Activated B cell treated with CpG ODN at 0.5 μM for 24 hours (primary cell): Measurements from ENCODE around the gene SLC37A1. TPM values are rescaled to one million over a fixed set of nuclear protein-coding genes. Genes with fewer than 3 reads are reported as not detected.

Experiments
- ATAC-seq: fragments of 200-7000 bp; cut with Tn5 transposase; one replicate; pipeline ENCODE4 v1.10.0; 2021; ENCODE audit warnings: low read depth, mild to moderate bottlenecking, moderate library complexity
- CTCF ChIA-PET: fragments of 350-600 bp; sonication (Branson Sonifier 250); formaldehyde crosslinking; loops from one replicate; lab custom pipeline; 2021; ENCODE audit warnings: antibody characterized with exemption; lab: Charles Lee
- POLR2A ChIA-PET: fragments of 350-600 bp; sonication (Branson Sonifier 250); formaldehyde crosslinking; loops from one replicate; lab custom pipeline; 2021; ENCODE audit warnings: antibody characterized with exemption; lab: Charles Lee
- DNase-seq: peaks from one replicate; pipeline ENCODE4 v3.0.0; 2022
- H3K27ac Mint-ChIP-seq: one replicate; pipeline ENCODE4 v1.8.0; 2020; ENCODE audit warnings: mixed read lengths
- H3K27me3 Mint-ChIP-seq: one replicate; pipeline ENCODE4 v1.8.0; 2021; ENCODE audit warnings: mixed read lengths
- H3K36me3 Mint-ChIP-seq: one replicate; pipeline ENCODE4 v1.8.0; 2021; ENCODE audit warnings: low read depth, mixed read lengths
- H3K4me1 Mint-ChIP-seq: one replicate; pipeline ENCODE4 v1.8.0; 2021; ENCODE audit warnings: mixed read lengths
- H3K4me3 Mint-ChIP-seq: one replicate; pipeline ENCODE4 v1.8.0; 2020; ENCODE audit warnings: mild to moderate bottlenecking, mixed read lengths
- H3K9me3 Mint-ChIP-seq: one replicate; pipeline ENCODE4 v1.8.0; 2020; ENCODE audit warnings: mixed read lengths
- intact Hi-C: fragments of 100-400 bp; cut with micrococcal nuclease; formaldehyde crosslinking; loops from one replicate; pipeline ENCODE4 v1.15.1; 2024
- total RNA-seq: library from RNA; stranded (reverse); gene quantifications from 2 replicates; pipeline ENCODE4 v1.2.3, GENCODE V29; 2022
- TF ChIP-seq, protein P1 (sequence below): fragments of 200-600 bp; IDR thresholded peaks from one replicate; pipeline ENCODE4 v1.8.0; 2022; ENCODE audit warnings: antibody characterized with exemption, mild to moderate bottlenecking

SLC37A1 gene
- total RNA-seq, 1 donor from 2014 or later = 47.9 TPM

DNA sequence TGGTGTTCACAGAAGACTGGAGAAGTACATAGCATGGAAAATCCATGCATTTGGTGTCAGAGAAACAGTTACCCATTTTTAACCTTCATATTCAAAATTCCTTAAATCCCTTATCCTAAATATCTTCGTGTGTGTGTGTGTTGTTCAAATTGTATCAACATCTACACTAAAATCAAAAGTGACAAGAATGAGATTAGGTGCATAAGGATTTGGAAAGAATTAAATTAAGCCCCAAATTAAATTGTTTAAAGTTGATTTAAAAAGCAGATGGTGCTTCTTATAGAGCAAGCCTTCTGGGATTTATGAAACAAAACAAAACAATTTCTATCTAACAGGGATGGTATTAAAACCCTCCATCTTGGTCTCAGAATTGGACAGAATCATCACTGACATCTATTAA is 22.3 kb upstream of the SLC37A1 start:
- H3K4me3 Mint-ChIP-seq = no peak overlapping the region
- H3K9me3 Mint-ChIP-seq = peaks cover 3% of the 10 kb centered on the region
- CTCF ChIA-PET = interaction anchor here (1.4 kb wide), 1 partner anchor 24 kb away, joined by 5 read pairs; no protein-coding TSS in a partner anchor
- no peak for ATAC-seq
- intact Hi-C loops = no loop called here
- TF ChIP-seq, protein P1, sequence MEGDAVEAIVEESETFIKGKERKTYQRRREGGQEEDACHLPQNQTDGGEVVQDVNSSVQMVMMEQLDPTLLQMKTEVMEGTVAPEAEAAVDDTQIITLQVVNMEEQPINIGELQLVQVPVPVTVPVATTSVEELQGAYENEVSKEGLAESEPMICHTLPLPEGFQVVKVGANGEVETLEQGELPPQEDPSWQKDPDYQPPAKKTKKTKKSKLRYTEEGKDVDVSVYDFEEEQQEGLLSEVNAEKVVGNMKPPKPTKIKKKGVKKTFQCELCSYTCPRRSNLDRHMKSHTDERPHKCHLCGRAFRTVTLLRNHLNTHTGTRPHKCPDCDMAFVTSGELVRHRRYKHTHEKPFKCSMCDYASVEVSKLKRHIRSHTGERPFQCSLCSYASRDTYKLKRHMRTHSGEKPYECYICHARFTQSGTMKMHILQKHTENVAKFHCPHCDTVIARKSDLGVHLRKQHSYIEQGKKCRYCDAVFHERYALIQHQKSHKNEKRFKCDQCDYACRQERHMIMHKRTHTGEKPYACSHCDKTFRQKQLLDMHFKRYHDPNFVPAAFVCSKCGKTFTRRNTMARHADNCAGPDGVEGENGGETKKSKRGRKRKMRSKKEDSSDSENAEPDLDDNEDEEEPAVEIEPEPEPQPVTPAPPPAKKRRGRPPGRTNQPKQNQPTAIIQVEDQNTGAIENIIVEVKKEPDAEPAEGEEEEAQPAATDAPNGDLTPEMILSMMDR = no peak
- no peak for DNase-seq
- no peak overlapping the region for H3K27ac Mint-ChIP-seq
- no peaks in the 10 kb centered on the region for H3K36me3 Mint-ChIP-seq
- POLR2A ChIA-PET = no interaction called here
- peaks cover 10% of the 10 kb centered on the region for H3K4me1 Mint-ChIP-seq
- peaks cover 19% of the 10 kb centered on the region for H3K27me3 Mint-ChIP-seq

DNA sequence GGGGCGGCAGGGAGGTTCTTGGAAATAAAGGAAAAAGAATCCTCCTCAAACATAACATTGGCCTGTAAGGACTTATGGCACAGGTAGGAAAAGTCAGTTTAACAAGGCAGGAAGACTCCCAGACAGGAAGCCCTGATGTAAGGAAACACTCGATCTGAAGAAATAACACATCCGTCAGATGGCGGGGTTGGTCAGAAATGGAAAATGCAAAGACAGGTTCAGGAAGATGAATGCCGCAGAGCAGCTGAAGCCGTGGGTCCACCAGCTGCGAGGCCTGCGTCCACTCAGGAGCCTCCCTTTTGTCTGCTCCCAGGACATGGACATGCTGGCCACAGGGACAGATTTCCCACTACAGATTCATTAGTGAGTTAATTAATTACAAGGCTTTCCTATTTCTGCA is 21.5 kb upstream of the SLC37A1 start:
- TF ChIP-seq, protein P1 = no peak
- Mint-ChIP-seq H3K36me3 (no peaks in the 10 kb centered on the region), H3K27ac (no peak overlapping the region), H3K9me3 (peaks cover 3% of the 10 kb centered on the region), H3K4me3 (no peak overlapping the region), H3K4me1 (peaks cover 15% of the 10 kb centered on the region), H3K27me3 (peaks cover 11% of the 10 kb centered on the region)
- ChIA-PET CTCF (no interaction called here), POLR2A (no interaction called here)
- ATAC-seq (no peak), DNase-seq (no peak)
- intact Hi-C loops = no loop called here

DNA sequence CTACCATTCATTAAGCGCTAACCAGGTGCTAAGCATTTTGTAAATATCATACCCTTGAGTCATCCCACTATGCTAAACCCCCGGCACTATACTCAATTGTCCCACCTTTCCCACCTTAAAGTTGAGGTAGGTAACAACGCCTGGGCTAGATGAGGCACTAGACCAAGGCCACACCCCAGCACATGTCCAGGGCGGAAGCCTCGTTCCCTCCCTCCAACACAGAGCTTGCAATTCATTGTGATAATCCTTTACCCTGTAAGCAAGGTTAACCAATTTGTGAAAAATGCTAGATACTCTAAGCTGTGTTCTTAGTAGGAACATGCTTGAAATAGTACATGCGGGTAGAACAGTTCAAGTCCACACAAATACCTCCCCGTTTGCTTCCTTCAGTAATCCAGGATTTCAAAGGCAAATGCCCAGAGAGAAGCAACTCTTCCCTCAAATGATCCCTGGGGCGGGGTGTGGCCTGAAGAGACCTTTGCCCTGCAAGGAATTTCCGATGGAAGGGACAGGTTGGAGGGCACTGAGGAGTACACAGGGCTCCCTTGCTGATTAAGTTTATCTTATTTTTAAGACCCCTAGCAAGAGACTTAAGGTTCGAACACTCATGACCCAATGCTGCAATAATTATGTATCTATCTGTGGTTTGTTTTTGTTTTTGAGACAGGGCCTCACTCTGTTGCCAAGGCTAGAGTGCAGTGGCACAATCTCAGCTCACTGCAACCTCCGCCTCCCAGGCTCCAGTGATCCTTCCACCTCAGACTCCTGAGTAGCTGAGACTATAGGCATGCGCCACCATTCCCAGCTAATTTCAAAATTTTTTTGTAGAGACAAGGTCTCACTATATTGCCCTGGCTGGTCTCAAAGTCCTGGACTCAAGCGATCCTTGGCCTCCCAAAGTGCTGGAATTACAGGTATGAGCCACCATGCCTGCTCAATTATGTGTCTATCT is 20.3 kb upstream of the SLC37A1 start:
- DNase-seq (no peak), ATAC-seq (no peak)
- POLR2A ChIA-PET = no interaction called here
- TF ChIP-seq, protein P1 = no peak
- CTCF ChIA-PET = no interaction called here
- intact Hi-C loops = no loop called here
- H3K27ac Mint-ChIP-seq = no peak overlapping the region
- H3K4me1 Mint-ChIP-seq = peaks cover 15% of the 10 kb centered on the region
- H3K4me3 Mint-ChIP-seq = no peak overlapping the region
- no peaks in the 10 kb centered on the region for H3K36me3 Mint-ChIP-seq
- H3K9me3 Mint-ChIP-seq = peaks cover 3% of the 10 kb centered on the region
- H3K27me3 Mint-ChIP-seq = peaks cover 7% of the 10 kb centered on the region

DNA sequence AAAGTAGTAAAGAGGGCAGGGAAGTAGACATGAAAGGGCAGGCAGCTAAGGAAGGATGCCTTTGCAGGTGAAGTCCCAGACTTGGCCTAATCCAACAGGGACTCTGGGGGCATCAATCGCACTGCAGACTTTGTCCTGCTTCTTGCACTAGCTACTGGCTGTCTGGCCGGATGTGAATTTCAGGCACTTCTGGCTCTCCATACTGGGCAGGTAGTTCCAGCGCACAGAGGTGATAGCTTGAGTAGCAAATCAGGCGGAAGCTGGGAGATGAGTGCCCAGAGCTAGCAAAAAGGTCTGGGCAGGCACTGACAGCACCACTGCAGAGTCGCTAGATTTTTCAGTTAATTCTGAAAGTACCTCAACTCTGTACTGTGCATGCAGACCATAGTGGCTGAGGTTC is 18.6 kb upstream of the SLC37A1 start:
- DNase-seq (no peak), ATAC-seq (no peak)
- no peak overlapping the region for H3K27ac Mint-ChIP-seq
- peaks cover 4% of the 10 kb centered on the region for H3K27me3 Mint-ChIP-seq
- TF ChIP-seq, protein P1 = no peak
- POLR2A ChIA-PET = interaction anchor here (1.4 kb wide), 1 partner anchor 33 kb away, joined by 4 read pairs; no protein-coding TSS in a partner anchor
- no peaks in the 10 kb centered on the region for H3K9me3 Mint-ChIP-seq
- no peaks in the 10 kb centered on the region for H3K36me3 Mint-ChIP-seq
- CTCF ChIA-PET = no interaction called here
- peaks cover 15% of the 10 kb centered on the region for H3K4me1 Mint-ChIP-seq
- peak overlapping the region; percentile 88 for H3K4me3 Mint-ChIP-seq
- intact Hi-C loops = loop anchor here (5.0 kb wide), 1 partner anchor 477 kb away; the partner anchor contains the start of gene PKNOX1

DNA sequence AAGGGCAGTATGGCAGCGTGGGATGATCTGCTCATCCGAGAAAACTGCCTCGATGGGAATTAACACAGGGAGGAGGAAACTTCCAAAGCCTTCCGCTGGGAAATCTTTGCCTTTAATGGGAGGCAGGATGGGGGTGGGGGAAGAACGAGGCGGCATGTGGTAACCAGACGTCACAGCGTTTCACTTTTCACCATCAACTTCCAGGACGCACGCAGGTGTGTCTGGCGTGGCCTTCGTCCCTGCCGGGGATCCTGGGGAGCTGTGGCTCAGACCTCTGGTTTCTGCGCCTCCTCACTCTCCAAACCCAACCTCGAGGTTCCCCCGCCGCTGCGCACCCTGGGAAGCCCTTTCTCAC is 17.9 kb upstream of the SLC37A1 start:
- intact Hi-C loops = loop anchor here (1.0 to 5.0 kb wide), 9 partner anchors 10 to 616 kb away; partner anchors contain the start of genes PKNOX1 and PRDM15
- Mint-ChIP-seq H3K36me3 (no peaks in the 10 kb centered on the region), H3K27ac (peak overlapping the region; percentile 83), H3K4me3 (peak overlapping the region; percentile 88), H3K27me3 (peaks cover 3% of the 10 kb centered on the region), H3K4me1 (peaks cover 13% of the 10 kb centered on the region), H3K9me3 (no peaks in the 10 kb centered on the region)
- CTCF ChIA-PET = no interaction called here
- TF ChIP-seq, protein P1 = no peak
- ATAC-seq (no peak), DNase-seq (no peak)
- POLR2A ChIA-PET = interaction anchor here (0.5 to 2.1 kb wide), 7 partner anchors 10 to 40 kb away, joined by 3 to 9 read pairs (median 5); partner anchors contain the start of gene SLC37A1
